ENCODE measurements around the gene BIN2. TPM values are rescaled to one million over a fixed set of nuclear protein-coding genes. Genes with fewer than 3 reads are reported as not detected.
"Not testable (repeated sequence)": the region's sequence is repeated elsewhere in the genome, so short reads cannot be mapped to it uniquely, and the experiment has no call there.

The BIN2 gene
- total RNA-seq, 2 donors from 2014 or later, result 6.3 to 8.0 TPM

DNA sequence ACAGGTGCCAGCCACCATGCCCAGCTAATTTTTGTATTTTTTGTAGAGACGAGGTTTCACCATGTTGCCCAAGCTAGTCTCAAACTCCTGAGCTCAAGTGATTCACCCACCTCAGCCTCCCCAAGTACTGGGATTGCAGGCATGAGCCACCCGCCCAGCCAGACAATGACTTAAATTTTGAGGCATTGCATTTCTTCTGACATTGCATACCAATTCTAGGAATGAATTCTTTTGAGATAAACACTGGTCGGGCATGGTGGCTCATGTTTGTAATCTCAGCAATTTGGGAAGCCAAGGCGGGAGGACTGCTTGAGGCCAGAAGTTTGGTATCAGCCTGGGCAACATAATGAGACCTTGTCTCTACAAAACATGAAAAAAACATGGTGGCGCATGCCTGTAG, 25.1 kb upstream of the BIN2 start:
- ATAC-seq (no peak), DNase-seq (no peak)
- intact Hi-C loops (cut with DNase I, micrococcal nuclease), result loop anchor here in 1 of 2 donors (10.0 kb wide), 1 partner anchor 94 kb away; no protein-coding TSS in a partner anchor

DNA sequence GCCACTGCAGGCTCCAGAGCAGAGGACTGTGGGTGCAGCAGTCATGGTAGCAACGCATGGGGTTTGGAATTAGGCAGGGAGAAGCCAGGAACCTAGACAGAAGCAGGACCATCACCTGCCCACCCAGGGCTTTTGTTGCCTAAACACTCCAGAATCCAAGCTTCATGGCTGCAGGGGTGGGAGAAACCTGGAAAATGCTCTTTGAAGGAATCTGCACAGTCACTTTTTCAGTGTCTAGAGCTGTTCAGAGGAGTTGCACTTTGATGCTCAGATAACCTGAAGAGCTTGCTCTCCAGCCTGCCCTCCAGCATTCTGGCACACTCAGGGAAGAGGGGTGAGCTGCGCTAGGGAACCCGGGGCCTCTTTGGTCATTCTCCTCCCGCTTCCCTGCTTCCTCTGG, 24.1 kb upstream of the BIN2 start:
- no peak for ATAC-seq
- intact Hi-C loops (cut with DNase I, micrococcal nuclease), result loop anchor here in 1 of 2 donors (10.0 kb wide), 1 partner anchor 93 kb away; no protein-coding TSS in a partner anchor
- DNase-seq, result no peak

DNA sequence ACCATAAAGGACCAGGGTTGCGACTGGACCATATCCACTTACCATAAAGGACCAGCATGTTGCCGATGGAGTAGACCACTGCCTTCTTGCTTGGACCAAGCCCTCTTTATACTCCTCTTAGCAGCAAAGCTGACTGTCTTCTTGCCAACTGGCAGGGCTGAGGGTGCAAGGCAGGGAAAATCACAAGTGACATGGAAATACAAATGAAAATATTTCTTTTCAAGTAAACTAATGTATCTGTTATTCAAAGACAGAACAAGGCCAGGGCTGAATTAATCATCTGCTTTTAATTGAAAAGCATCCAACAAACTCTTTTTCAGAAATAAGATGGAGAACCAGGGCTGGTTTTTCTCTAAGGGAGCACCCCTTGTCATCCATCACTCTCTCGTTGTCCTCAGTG, 22.6 kb upstream of the BIN2 start, which contains the start of gene CELA1:
Gene CELA1, minus strand, starts transcription at position 99 of the 400 bp plus-strand sequence. Its CDS starts 41 bp downstream, at position 58.
- intact Hi-C loops (cut with DNase I, micrococcal nuclease), result loop anchor here in 1 of 2 donors (10.0 kb wide), 1 partner anchor 92 kb away; no protein-coding TSS in a partner anchor
- DNase-seq (no peak), ATAC-seq (no peak)

DNA sequence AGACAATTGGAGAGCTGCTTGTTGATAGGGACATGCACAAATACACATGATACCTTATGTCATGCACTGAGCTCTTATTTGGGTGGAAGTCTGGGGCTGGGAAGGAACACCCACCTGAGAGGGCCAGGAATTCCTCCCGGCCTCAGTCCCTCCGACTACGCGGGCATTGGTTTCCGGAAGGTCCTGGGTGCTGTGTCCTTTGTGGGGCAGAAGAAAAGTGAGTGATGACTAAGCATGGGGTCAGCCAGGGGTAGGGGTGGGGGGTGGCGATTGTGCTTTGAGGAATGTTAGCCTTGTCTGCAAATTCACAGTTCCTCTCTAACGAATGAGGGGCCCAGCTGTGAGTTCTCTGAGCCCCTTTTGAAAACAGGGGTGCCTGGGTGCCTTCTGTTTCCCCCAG, 21.7 kb upstream of the BIN2 start:
- DNase-seq (no peak), ATAC-seq (no peak)
- intact Hi-C loops (cut with DNase I, micrococcal nuclease), result loop anchor here in 1 of 2 donors (10.0 kb wide), 1 partner anchor 91 kb away; no protein-coding TSS in a partner anchor

DNA sequence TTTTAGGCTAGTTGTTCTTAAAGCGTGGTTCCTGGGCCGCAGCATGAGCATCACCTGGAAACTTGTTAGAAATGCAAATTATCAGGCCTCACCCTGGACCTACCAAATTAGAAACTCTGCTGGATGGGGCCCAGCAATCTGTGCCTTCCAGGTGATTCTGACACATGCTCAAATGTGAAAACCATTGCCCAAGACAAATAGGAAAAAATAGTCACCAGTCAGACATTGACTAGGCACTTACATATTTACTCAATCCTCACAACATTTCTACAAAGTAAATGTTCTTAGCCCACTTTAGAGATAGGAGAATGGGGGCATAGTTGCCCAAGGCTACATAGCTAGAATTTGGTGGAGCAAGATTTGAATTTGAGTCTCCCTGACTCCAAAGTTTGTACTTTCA, 19.2 kb upstream of the BIN2 start:
- DNase-seq (no peak), ATAC-seq (no peak)
- intact Hi-C loops (cut with DNase I, micrococcal nuclease), result loop anchor here in 1 of 2 donors (10.0 kb wide), 1 partner anchor 88 kb away; no protein-coding TSS in a partner anchor

DNA sequence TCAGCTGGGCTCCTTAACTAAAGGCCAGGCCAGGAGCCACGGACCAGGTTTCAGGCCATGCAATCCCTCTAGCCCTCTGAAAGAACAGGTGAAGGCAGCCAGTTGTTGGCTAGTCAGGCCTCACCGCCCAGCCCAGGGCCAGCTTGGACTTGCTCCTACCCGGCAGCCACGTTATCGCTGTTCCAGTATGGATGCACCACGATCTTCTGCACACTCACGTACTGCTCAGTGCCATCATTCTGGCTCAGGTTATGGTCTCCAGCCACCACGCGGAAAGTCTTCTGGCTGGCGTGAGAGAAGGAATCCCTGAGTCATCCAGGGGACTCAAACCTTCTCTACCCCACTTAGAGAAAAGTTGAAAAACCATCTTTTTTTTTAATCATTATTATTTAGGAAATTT, 18.4 kb upstream of the BIN2 start:
- DNase-seq, result no peak
- intact Hi-C loops (cut with DNase I, micrococcal nuclease), result loop anchor here in 1 of 2 donors (10.0 kb wide), 1 partner anchor 88 kb away; no protein-coding TSS in a partner anchor
- ATAC-seq, result no peak

DNA sequence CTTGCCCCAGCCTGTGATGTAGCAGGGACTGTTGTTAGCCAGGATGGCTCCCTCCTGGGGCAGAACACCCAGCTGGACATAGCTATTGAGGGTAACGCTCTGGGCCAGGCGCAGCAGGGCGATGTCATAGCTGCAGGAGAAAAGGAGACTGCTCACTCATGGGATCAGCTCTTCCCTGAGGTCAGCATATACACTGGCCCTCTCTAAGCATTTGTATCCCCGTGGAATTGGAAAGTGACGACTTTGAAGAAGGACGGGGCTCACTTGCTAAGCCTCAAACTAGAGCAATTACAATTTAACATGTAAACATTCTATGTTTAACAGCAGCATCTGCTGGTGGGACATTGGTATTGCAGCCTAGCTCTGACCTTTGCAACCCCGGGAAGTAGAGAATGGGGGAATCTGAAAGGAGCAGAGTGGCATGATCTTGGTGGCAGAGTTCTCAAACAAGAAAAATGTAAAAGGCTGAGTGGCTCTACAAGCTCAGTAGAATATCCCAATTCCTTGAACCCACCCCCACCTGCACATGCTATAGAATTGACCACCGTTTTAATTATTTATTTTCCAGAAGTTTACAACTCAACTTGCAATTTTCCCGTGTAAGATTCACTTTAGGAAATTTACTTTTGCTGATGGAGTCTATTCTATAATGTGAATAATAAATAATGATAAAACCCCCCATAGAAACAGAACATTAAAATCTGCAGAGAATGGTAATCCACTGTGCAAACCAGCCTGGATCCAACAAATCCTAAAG, 17.5 kb upstream of the BIN2 start:
- peak; percentile 57 to 81 for DNase-seq
- peak; percentile 89 for ATAC-seq
- intact Hi-C loops (cut with DNase I, micrococcal nuclease), result loop anchor here in 1 of 2 donors (10.0 kb wide), 1 partner anchor 87 kb away; no protein-coding TSS in a partner anchor

DNA sequence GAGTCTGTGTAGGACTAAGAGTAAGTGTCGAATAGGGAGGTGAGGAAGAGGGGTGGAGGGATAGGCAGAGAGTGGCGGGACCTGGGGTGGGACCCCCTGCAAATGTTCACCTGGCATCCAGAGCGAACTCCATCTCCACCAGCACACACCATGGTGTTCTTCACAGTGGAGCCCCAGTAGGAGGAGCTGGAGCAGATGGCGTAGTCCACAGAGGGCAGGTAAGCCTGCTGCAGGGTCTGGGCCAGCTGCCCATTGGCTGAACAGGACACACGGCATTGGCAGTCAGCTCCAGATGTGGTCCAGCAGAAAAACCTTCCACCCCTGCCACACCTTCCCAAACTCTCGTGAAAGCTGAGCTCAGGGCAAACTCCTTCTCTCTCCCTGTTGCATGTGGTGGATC, 15.8 kb upstream of the BIN2 start:
- intact Hi-C loops (cut with DNase I, micrococcal nuclease), result loop anchor here in 1 of 2 donors (10.0 kb wide), 1 partner anchor 85 kb away; no protein-coding TSS in a partner anchor
- DNase-seq (no peak), ATAC-seq (no peak)

DNA sequence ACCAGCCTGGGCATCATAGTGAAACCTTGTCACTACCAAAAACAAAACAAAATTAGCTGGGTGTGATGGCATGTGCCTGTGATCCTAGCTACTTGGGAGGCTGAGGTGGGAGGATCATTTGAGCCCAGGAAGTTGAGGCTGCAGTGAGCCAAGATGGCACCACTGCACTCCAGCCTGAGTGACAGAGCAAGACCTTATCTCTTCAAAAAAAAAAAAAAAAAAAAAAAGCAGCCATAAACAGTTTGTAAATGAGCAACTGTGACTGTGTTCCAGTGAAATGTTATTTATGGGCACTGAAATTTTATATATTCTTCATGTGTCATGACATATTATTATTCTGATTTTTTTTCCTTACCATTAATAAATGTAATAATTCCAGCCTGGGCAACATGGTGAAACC, 13.4 kb upstream of the BIN2 start:
- ATAC-seq; DNase-seq; intact Hi-C loops (cut with DNase I, micrococcal nuclease): not testable (repeated sequence)

DNA sequence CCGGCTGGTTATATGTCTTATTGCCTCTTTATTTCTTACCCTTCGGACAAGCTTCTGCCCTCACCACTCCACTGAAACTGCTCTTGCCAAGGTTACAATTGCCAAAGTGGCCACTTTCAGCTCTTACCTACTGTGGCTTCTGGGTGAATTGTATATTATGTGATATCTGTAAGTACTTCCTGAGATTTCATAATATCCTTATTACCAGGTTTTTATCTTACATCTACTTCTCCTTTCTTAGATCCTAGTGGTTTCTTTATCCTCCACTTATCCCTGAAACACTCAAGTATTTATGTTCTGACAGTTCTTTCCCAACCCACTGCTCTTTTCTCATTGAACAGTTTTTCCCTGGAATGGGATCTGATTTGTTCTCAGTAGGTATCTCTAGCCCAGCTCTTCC, 12.0 kb upstream of the BIN2 start:
- DNase-seq (no peak), ATAC-seq (peak; percentile 4)
- intact Hi-C loops (cut with DNase I, micrococcal nuclease), result no loop called here

DNA sequence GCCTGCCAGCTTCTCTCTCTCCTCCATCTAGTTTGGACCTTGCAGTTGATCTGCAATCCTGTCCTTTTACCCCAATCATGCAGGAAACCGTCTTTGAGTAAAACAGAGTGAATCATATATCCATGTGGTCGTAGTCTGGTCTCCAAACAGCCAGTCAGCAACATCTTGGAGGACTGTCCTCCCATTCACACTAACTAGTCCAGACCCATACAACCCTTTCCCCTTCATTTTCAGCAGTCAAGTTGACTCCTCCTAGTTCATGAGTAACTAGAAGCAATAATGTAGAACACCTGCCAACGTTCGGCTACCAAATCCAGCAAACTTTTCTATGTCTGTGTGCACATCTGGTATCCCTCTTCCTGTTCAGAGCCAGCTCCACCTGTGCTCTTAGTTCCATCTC, 10.8 kb upstream of the BIN2 start:
- intact Hi-C loops (cut with DNase I, micrococcal nuclease), result no loop called here
- peak; percentile 80 for ATAC-seq
- no peak for DNase-seq

DNA sequence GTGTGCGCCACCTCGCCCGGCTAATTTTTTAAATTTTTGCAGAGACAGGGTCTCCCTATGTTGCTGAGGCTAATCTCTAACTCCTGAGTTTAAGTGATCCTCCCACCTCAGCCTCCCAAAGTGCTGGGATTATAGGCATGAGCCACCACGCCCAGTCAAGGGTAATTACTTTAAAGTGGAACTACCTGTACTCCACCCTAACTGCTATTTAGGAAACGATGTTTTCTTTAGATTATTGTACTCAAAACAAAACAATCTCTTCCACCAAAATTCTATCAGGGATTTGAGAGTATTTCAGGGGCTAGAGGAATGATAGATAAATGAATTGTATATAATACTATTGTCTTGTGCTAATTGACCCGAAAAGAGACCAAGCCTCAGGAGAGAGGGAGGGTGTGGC, 9.6 kb upstream of the BIN2 start:
- DNase-seq (no peak), ATAC-seq (peak; percentile 49)
- intact Hi-C loops (cut with DNase I, micrococcal nuclease), result no loop called here

DNA sequence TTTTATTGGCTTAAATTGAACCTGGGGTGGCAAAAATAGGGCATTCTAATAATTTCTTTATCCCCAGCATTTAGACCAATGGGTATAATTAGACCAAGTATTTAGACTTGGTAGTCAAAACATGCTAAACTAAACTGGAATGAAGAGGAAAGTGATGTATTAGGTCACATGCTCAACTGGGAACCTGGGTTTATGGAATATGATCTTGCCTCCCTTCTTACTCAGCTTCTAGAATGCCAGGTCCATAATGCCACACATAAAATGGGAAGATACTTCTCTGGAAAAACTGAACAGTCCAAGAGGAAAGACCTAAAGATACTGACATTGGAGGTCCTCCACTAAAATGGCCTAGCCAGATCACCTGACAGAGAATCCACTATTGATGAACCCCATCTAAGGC, 6.2 kb upstream of the BIN2 start:
- intact Hi-C loops (cut with DNase I, micrococcal nuclease), result no loop called here
- DNase-seq (no peak), ATAC-seq (no peak)

DNA sequence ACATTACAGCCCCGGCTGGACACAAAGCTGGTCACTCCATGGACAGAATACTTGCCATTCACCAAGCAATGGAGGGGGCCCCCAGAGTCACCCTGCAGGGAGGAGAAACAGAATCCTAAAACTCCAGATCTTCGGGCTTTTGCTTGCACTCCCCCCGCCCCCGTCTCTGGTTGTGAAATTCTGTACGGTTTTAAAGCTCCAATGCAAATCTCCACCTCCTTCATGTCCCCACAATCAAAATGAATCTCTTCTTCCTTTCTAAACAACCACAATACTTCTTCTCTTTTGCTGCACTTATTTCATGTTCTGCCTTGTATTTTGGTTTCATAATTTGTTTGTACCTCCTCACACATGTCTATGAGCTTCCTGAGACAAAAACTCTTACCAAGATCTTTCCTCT, 5.8 kb upstream of the BIN2 start:
- ATAC-seq, result no peak
- intact Hi-C loops (cut with DNase I, micrococcal nuclease), result no loop called here
- DNase-seq, result no peak

DNA sequence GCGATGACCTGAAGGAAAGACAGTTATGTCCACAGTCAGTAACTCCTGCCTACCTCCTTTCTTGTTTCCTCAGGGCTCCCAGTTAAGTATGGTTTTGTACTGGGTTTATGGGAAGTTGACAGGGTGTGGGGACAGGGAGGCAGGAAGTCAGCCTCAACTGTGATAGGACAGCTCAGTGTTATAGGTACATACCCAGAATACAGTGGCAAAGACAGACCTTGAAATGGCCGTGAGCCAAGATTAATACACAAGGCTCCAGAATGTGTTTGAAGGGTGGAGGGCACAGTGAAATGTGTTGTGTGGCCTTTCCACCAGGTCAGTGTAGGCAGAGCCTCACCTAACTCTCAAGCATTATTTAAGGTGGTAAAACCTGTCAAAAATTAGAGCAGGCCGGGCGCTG, 4.6 kb upstream of the BIN2 start:
- intact Hi-C loops (cut with DNase I, micrococcal nuclease), result no loop called here
- DNase-seq (no peak), ATAC-seq (peak; percentile 80)

DNA sequence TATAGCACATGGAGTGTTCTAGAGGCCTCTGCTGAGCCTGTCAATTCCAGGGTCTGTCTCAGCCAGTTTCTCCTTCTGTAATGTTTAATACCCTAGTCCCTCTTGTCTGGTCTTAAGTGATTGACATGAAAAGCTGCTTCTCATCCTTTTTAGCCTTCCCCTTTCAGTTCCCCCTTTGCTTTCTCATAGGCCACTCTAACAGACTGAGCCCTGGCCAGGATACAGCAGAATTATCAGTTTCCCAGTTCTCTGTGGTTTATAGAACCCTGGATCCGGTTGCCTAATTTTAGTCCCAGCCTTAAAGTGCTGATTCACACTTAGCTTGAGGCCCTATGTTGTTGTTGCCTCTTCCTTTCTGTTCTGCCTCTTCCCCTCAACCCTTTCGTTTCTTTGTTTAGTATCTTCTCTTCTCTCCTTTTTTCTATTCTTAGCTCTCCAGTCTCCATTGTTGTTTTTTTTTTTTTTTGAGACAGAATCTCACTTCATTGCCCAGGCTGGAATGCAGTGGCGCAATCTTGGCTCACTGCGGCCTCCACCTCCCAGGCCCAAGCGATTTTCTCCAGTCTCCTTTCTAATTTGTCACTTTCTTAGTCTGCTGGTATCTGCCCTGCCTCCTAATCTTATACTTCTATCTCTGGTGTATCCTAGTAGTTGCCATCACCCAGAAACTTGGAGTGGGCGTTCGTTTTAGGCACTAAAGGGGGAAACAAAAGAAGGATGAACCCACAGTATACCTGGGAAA, 2.9 kb upstream of the BIN2 start:
- intact Hi-C loops (cut with DNase I, micrococcal nuclease), result no loop called here
- ATAC-seq (peak; percentile 13), DNase-seq (no peak)

DNA sequence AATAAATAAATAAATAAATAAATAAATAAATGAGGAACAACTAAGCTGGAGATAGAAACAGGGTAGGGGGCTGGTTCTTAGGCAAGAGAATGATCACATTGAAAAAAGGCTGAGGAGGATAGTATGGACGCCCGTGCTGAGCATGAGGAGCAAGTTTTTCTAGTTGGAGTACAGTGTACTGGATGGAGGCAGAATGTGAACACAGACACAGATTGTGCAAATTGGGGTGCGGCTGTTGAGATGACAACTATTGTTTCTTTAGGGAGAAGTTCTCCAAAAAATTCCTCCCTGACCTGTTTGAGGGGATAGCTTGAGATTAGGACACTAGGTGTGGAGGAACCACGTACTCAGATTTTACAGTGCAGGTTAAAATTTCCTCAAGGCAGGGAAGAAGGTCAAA, 979 bp upstream of the BIN2 start:
- intact Hi-C loops (cut with DNase I, micrococcal nuclease), result no loop called here
- DNase-seq, result no peak
- ATAC-seq, result no peak

DNA sequence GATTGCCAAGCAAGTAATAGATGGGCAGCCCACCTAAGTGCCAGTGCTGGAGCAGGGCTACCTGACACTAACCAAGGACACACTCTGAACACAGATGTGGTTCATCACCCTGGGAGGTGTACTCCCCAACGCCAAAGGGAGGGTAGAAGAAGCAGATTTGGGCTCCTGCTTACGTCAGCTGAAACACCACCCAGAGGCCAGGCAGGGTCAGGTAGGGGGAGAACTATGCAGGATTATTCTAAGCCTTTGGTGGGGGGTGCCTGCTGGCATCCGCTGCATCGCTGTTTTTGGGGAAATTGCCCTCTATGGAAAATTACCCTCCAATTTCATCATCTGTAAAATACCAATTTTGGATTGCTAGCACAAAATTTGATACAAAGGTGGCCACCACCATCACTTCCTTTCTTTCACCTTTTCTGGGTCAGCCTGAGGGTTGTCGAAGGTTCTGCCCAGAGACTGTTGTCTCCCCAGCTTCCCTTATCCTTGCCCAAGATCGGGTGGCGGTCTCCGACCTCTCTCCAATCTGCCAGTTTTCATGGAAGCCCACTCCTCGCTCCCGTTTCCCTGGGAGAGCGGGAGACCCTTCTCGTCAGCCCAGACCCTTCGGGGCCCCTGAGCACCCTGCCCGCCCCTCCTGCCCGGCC, 535 bp downstream of the BIN2 start:
- intact Hi-C loops (cut with DNase I, micrococcal nuclease), result no loop called here
- peak in 1 of 2 donors; percentile 38 for DNase-seq
- no peak for ATAC-seq

DNA sequence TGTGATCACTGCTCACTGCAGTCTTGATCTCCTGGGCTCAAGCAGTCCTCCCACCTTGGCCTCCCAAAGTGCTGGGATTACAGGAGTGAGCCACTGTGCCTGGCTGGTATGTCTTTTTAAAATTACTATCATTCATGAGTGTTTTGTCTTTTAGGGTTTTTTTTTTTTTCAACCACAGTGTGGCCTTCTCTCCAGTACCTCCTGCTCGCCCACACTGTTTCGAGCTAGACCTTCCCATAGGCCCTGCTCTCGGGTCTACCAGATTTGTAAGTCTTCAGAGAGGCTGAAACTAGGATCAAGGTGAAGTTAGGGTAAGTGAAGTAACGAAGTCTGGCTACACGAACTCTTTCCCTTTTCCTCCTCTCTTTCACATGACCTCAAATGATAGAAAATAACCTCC, 1.5 kb downstream of the BIN2 start:
- DNase-seq, result no peak
- intact Hi-C loops (cut with DNase I, micrococcal nuclease), result no loop called here
- ATAC-seq, result no peak
